Hepatocyte (in vitro differentiated cells): ENCODE results near the gene SLC30A7.

Experiments
- CTCF ChIP-seq: fragments of 200-600 bp; sonication (generic); IDR thresholded peaks from 2 replicates; pipeline ENCODE4 v1.5.1; 2016; ENCODE audit warnings: antibody characterized with exemption, mild to moderate bottlenecking; ENCODE audit not compliant: poor library complexity
- EZH2phosphoT487 ChIP-seq: fragments of 200-600 bp; sonication (generic); IDR thresholded peaks from one replicate; pipeline ENCODE4 v1.6.1; 2018; ENCODE audit warnings: antibody characterized with exemption, mild to moderate bottlenecking, low read depth, moderate library complexity; ENCODE audit not compliant: unreplicated experiment, severe bottlenecking

- TF ChIP-seq CTCF (no peak), EZH2phosphoT487 (no peak)
Observed at GRCh38 chr1:101025283-101025656, 129.4 kb downstream of the SLC30A7 start.
